ENCODE data around the gene CDYL2.

GRCh38 chr16:80664786-80665185 lies 139.6 kb downstream of the CDYL2 start:
- TF ChIP-seq CTCF (IDR thresholded peaks at IDR 0.05; ENCODE audit: low read depth, low read length, poor library complexity, severe bottlenecking) (no peak), EZH2phosphoT487 (IDR thresholded peaks at IDR 0.05; ENCODE audit: borderline replicate concordance, low read length) (no peak)

Measured in DOHH2 (cell line).